Neuron (in vitro differentiated cells): ENCODE measurements around the gene NYNRIN.
"Not testable (repeated sequence)": the region's sequence is repeated elsewhere in the genome, so short reads cannot be mapped to it uniquely, and the experiment has no call there.

Experiments used
- H2AFZ ChIP-seq: one replicate; pipeline ENCODE4 v1.6.1; 2013; ENCODE audit warnings: low read depth, mild to moderate bottlenecking, inconsistent platforms, low read length, moderate library complexity
- H3K27me3 ChIP-seq: one replicate; pipeline ENCODE4 v1.6.1; 2013; ENCODE audit warnings: low read length; ENCODE audit not compliant: insufficient read depth
- H3K36me3 ChIP-seq: one replicate; pipeline ENCODE4 v1.6.1; 2013; ENCODE audit warnings: low read length; ENCODE audit not compliant: insufficient read depth
- H3K4me1 ChIP-seq: one replicate; pipeline ENCODE4 v1.6.1; 2013; ENCODE audit warnings: low read length; ENCODE audit not compliant: insufficient read depth
- H3K4me3 ChIP-seq: 2 replicates; pipeline ENCODE4 v1.5.1; 2013; ENCODE audit warnings: mild to moderate bottlenecking, low read length, moderate library complexity
- H3K9me3 ChIP-seq: one replicate; pipeline ENCODE4 v1.6.1; 2013; ENCODE audit warnings: low read length

Gene NYNRIN

DNA sequence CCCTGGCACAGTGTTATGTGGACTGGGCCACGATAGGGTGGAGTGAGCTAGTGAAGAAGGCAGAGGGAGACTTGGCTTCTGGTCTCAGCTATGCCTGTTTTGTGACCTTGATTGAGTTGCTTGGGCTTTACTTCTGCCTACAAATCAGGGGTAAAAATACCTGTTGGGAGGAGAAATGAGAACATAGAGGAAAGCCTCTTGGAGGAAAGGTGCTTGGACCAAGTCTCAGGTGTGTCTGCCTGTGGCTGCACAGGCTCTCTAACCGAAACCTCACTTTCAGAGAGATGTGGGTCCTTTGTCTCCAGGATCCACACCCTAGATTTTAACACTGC, 38.9 kb downstream of the NYNRIN start:
- Histone ChIP-seq H3K36me3 (peaks cover 51% of the 10 kb centered on the region), H3K4me1 (peaks cover 8% of the 10 kb centered on the region), H3K9me3 (no peaks in the 10 kb centered on the region), H2AFZ (no peak overlapping the region), H3K4me3 (no peak overlapping the region), H3K27me3 (no peaks in the 10 kb centered on the region)

DNA sequence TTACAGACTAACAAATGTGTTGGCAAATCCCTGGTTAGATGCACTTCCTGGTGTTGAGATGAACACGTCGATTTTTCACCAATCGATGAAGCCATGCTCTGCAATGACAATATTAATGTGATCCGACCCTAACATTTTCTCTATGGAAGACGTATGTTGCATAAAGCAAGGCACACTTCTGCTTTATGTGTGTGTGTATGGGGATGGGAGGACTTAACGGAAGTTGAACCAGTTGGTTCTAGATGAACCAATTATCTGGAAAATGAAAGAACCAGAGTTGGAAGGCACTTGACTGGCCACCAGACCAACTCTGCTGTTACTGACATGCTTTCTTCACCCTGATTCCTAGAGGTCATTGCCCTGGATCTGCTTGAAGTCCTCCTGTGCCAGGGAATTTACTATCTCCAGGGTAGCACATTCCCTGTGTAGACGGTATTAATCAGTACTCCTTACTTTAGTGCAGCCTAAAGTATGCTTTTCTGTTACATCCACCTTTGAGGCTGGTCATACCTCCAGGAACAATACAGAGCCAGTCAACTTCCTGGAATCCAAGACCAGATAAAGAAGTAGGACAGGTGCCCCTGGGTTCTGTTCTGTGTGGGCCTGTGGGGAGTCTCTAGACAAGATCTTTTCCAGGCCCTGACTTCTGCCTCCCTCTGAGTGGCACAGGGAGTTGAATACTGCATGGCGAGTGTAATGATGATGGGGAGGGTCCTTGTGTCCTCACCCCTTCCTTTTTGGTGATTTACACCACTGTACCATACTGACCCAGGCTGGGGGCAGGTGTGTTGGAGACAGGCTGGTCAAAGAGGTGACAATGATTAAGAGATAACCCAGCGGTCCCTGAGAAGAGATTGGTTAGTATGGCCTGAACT, 39.7 kb downstream of the NYNRIN start:
- H3K27me3 ChIP-seq = no peaks in the 10 kb centered on the region
- no peak overlapping the region for H3K4me3 ChIP-seq
- no peaks in the 10 kb centered on the region for H3K9me3 ChIP-seq
- H2AFZ ChIP-seq = no peak overlapping the region
- H3K36me3 ChIP-seq = peaks cover 45% of the 10 kb centered on the region
- peaks cover 10% of the 10 kb centered on the region for H3K4me1 ChIP-seq

DNA sequence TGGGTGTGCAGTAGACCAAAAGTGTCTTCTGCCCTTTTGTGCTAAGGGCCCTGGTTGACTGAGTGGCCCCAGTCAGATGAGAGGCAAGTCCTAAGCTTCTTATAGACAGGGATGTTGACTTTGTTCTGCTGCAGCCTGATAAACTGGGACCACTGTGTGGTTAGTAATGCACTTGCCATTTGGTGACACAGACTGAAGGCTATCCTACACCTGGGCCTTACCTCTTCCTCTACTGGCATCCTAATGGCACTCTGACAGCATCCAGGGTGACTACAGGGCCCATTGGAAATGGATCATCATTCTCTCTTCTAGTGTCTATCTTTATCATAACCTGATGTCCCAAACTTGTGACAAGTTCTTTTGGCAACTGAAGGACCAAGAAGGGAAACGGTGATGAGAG, 40.5 kb downstream of the NYNRIN start:
- H3K36me3 ChIP-seq = peaks cover 43% of the 10 kb centered on the region

DNA sequence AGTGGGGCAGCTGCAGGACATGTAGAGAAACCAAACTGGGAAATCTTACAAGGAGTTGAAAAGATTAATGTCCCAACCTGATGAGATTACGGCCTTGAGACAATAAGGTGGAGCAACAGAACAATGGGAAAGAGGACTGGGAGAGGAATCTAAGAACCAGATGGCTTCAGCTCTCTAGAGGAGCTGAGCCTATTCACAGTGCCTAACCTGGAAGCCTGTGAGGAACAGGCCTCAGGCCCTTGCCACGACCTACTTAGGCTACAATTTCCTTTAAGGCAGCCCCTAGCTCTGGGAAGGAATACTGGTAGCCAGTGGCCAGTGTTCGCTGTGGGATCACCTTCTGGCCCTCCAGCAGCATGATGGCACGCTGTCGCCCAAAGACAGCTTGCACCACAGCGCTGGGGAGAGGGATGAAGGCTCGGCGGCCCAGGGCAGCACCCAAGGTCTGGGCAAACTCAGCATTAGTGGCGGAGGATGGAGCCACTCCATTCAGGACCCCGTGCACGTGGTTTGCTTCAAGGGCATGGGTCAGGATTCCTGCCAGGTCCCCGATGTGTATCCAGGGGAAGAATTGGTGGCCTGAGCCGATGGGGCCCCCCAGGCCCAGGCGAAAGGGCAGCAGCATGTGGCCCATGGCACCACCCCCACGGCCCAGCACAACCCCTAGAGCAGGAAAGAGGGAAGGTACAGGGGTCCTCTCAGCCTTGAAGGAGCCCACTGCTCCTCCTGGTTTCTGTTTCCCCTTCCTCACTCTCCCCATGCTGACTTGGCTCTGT, 41.2 kb downstream of the NYNRIN start:
- no peaks in the 10 kb centered on the region for H3K9me3 ChIP-seq
- no peak overlapping the region for H3K4me3 ChIP-seq
- H3K4me1 ChIP-seq = peaks cover 12% of the 10 kb centered on the region
- no peaks in the 10 kb centered on the region for H3K27me3 ChIP-seq
- H3K36me3 ChIP-seq = peaks cover 43% of the 10 kb centered on the region
- H2AFZ ChIP-seq = no peak overlapping the region

More for the DNA sequence above, 40.5 kb downstream of the NYNRIN start:
- no peak overlapping the region for H2AFZ ChIP-seq
- H3K4me3 ChIP-seq = no peak overlapping the region
- H3K27me3 ChIP-seq = no peaks in the 10 kb centered on the region
- H3K4me1 ChIP-seq = peaks cover 12% of the 10 kb centered on the region
- no peaks in the 10 kb centered on the region for H3K9me3 ChIP-seq

DNA sequence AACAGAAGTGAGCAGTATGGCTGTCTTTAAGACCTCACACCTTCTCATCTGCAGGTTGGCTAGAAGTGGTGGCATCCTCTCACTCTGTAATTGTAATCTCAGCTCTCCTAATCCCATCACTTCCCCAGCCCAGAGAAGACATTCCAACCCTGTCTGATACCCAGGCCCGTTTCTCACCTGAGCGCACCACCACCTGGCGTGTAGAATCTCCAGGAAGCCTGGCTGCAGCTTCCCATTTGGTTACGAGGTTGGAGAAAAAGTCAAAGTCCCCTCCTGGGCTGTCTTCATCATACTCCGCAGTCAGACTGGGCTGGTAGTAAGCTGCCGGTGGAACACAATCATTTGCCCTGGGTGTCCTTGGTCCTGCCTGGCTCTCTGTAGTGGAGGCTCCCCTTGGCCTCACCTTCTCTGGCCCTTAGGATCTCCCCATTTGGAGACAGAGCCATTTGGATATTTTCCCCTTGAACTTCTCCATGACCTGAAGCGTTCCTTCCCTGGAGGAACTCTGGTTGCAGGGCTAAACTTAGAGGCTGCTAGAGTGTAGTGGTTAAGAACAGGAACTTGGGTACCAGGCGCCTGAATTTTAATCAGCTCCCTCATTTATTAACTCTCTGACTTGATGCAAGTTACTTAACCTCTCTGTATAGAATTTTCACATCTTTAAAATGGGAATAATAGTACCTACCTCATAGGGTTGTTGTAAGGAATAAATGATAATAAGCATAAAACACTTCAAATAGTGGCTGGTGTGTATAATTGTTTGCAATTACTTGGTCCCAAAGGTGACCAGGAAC, 42.0 kb downstream of the NYNRIN start:
- peaks cover 43% of the 10 kb centered on the region for H3K36me3 ChIP-seq
- no peak overlapping the region for H3K4me3 ChIP-seq

DNA sequence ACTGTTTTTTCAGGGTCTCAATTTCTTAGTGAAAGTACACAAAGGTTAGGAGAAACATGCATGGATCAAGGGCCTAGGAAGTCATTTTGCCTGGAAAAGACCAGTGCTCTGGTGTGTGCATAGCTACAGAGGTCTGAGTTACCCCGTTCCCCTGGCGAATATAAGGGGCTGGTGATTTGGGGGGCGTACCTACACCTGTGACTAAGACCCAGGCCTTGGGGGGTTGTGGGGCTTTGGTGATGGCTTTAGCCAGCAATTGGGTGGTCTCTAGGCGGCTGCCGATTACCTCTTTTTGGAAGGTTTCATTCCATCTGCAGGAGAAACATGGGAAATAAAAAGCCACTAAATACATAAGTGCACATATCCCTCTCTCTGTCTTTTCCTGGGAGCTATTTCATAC, 42.7 kb downstream of the NYNRIN start:
- H3K4me1 ChIP-seq = peaks cover 12% of the 10 kb centered on the region
- no peak overlapping the region for H2AFZ ChIP-seq
- peak overlapping the region; percentile 66 for H3K4me3 ChIP-seq
- H3K9me3 ChIP-seq = no peaks in the 10 kb centered on the region
- peaks cover 43% of the 10 kb centered on the region for H3K36me3 ChIP-seq
- no peaks in the 10 kb centered on the region for H3K27me3 ChIP-seq

More for the DNA sequence above, 42.0 kb downstream of the NYNRIN start:
- Histone ChIP-seq H3K4me1 (peaks cover 12% of the 10 kb centered on the region), H3K27me3 (no peaks in the 10 kb centered on the region), H3K9me3 (no peaks in the 10 kb centered on the region), H2AFZ (no peak overlapping the region)

DNA sequence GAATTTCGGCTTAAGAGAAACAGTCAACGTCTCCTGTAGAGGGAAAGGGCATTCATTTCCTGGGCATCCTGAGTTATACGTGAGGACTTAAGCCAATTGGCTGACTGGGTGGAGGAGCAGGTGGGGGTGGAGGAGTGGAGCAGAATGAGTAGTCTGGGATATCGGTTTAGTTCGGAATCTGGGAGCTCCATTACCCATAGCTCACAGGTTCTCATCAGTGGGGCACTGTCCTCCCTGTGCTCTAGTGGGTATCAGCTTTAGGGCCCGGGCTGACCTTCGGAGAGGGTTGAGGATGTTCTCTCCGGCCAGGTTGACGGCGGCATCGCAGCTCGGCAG, 43.1 kb downstream of the NYNRIN start:
- H2AFZ ChIP-seq = peak overlapping the region; percentile 32
- H3K4me3 ChIP-seq = peak overlapping the region; percentile 66
- no peaks in the 10 kb centered on the region for H3K9me3 ChIP-seq
- H3K27me3 ChIP-seq = no peaks in the 10 kb centered on the region
- H3K4me1 ChIP-seq = peaks cover 12% of the 10 kb centered on the region
- H3K36me3 ChIP-seq = peaks cover 43% of the 10 kb centered on the region

DNA sequence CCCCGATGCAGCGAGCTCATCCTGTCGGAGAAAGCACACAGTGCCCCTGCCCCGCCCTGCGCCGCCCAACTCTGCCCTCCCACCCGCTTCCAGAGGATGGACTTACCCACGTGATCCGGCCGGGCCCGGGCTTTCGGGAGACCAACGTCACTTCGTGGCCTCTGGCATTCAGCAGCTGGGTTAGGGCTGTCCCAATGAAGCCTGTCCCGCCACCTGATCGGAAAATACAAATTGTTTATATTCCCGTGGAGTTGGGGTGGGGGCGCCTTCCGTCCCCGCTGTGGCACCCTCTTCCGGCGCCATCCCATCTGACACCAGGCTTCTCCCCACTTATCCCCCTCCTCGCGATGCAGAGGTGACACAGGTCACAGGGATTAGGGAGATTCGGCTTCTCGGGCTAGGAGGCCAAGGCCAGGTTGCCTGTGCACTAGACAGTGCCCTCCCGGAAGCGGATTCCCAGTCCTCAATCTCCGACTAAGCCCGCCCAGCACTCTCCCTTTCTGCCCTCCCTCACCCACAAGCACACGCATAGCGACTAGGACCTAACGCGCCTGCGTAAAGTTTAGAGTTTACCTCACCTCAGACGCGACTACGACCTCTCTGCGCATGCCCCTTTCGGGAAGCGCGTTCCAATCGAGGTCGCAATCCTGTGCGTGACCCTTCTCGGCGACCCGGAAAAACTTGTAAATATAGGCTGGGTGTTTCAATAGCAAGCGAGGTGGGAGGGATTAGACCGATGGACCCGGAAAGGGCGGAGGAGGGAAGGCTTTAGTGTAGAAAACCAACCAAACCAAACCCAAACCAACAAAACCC, 43.6 kb downstream of the NYNRIN start, which contains the start of gene SDR39U1:
SDR39U1 (minus strand) TSS at position 537 of the 813 bp plus-strand sequence; CDS start at position 530, 7 bp downstream.
- Histone ChIP-seq H2AFZ (peak within 1 kb of the TSS; percentile 46), H3K4me1 (peaks cover 12% of the 10 kb centered on the region), H3K9me3 (no peaks in the 10 kb centered on the region), H3K4me3 (peak within 1 kb of the TSS; percentile 66), H3K27me3 (no peaks in the 10 kb centered on the region), H3K36me3 (peaks cover 37% of the 10 kb centered on the region)

DNA sequence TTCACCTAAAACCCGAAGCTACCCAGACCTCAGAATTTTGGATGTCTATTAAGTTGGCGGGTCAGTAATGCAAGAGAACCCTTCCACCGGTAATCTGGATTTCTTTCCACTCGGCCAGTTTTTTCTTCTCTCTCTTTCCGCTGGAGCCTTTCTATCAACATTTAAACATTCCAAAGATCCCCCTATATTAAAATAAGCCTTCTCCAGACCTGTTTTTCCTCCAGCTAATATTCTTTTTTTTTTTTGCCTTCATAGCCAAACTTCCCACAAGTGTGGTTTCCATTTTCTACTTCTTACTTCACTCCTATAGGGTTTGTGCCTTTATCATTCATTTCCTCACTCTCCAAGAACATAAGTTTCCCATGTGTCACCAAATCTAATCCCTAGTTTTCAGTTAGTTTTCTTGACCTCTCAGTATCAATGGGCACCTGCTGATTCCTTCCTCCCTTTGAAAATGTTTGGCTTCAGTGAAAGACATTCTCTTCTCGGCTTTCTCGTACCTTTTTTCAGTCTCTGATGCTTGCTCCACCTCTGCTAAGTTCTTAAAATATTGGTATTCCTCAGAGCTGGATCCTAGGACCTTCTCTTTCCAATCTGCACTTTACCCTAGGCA, 44.4 kb downstream of the NYNRIN start:
- H3K4me1 ChIP-seq = peaks cover 12% of the 10 kb centered on the region
- H3K9me3 ChIP-seq = no peaks in the 10 kb centered on the region
- H3K27me3 ChIP-seq = no peaks in the 10 kb centered on the region
- peak overlapping the region; percentile 66 for H3K4me3 ChIP-seq
- H3K36me3 ChIP-seq = peaks cover 30% of the 10 kb centered on the region
- H2AFZ ChIP-seq = peak overlapping the region; percentile 46

DNA sequence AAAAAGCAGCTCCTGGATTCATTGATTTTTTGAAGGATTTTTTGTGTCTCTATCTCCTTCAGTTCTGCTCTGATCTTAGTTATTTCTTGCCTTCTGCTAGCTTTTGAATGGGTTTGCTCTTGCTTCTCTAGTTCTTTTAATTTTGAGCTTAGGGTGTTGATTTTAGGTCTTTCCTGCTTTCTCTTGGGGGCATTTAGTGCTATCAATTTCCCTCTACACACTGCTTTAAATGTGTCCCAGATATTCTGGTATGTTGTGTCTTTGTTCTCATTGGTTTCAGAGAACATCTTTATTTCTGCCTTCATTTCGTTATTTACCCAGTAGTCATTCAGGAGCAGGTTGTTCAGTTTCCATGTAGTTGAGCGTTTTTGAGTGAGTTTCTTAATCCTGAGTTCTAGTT, 52.0 kb downstream of the NYNRIN start:
- not testable (repeated sequence) for H3K9me3 ChIP-seq, H3K27me3 ChIP-seq, H3K4me3 ChIP-seq, H3K36me3 ChIP-seq, H2AFZ ChIP-seq, H3K4me1 ChIP-seq

DNA sequence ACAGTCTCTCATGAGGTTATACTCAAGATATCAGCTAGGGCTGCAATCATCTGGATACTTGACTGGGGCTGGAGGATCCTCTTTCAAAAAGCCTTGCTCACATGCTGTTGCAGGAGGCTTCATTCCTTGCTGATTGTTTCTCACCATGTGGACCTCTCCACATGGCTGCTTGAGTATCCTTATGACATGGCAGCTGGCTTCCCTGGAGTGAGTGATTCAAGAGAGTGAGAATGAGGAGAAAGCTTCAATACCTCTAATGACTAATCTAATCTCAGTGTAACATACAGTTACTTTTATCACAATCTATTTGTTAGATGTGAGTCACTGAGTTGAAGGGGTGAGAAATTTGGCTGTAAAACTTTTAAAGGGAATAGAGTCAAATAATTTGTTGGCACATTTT, 58.2 kb downstream of the NYNRIN start:
- H3K4me1 ChIP-seq = no peaks in the 10 kb centered on the region
- no peaks in the 10 kb centered on the region for H3K27me3 ChIP-seq
- H3K9me3 ChIP-seq = no peaks in the 10 kb centered on the region
- no peak overlapping the region for H3K4me3 ChIP-seq
- H3K36me3 ChIP-seq = no peaks in the 10 kb centered on the region
- no peak overlapping the region for H2AFZ ChIP-seq

DNA sequence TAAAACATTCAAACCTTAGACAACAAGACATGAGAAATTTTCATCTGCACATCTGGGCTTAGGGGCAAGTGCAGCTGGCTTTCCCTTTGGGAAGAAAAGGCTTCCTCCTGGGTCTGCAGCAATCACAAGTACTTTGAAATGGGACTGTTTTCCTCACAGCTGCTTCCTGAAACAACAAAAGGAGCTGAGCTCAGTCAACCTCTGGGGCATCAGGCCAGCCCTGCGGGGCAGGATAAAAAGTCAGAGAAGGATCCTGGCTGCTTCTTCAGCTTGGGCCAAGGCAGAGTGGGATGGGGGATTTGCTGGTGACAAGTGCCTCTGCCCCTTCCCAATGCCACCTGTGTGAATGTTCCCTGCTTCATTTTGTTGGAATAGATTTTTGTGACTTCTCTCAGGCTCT, 59.9 kb downstream of the NYNRIN start:
- no peaks in the 10 kb centered on the region for H3K9me3 ChIP-seq
- H2AFZ ChIP-seq = no peak overlapping the region
- H3K27me3 ChIP-seq = no peaks in the 10 kb centered on the region
- no peak overlapping the region for H3K4me3 ChIP-seq
- no peaks in the 10 kb centered on the region for H3K36me3 ChIP-seq
- no peaks in the 10 kb centered on the region for H3K4me1 ChIP-seq
